IPS-18c (cell line): ENCODE measurements around the gene GPR55.

Experiments
- H3K4me3 ChIP-seq: 2 replicates; pipeline ENCODE4 v1.7.0; 2013; ENCODE audit warnings: low read depth, mild to moderate bottlenecking, low read length, moderate library complexity; ENCODE audit not compliant: insufficient read depth
- H3K9me3 ChIP-seq: one replicate; pipeline ENCODE4 v1.6.1; 2013; ENCODE audit warnings: mild to moderate bottlenecking, low read length, moderate library complexity; ENCODE audit not compliant: control insufficient read depth, insufficient read depth

Gene GPR55

GRCh38 chr2:230910546-230911177, 14.4 kb downstream of the GPR55 start:
- Histone ChIP-seq H3K4me3 (no peak overlapping the region), H3K9me3 (no peaks in the 10 kb centered on the region)

- Histone ChIP-seq H3K9me3 (no peaks in the 10 kb centered on the region), H3K4me3 (no peak overlapping the region)
These were observed 15.0 kb downstream of the GPR55 start for GRCh38 chr2:230909841-230910545.

GRCh38 chr2:230908595-230909191, 16.3 kb downstream of the GPR55 start:
- Histone ChIP-seq H3K9me3 (no peaks in the 10 kb centered on the region), H3K4me3 (no peak overlapping the region)

GRCh38 chr2:230908092-230908594, 16.9 kb downstream of the GPR55 start:
- Histone ChIP-seq H3K4me3 (no peak overlapping the region), H3K9me3 (no peaks in the 10 kb centered on the region)

- Histone ChIP-seq H3K4me3 (no peak overlapping the region), H3K9me3 (no peaks in the 10 kb centered on the region)
These were observed 17.5 kb downstream of the GPR55 start for GRCh38 chr2:230907361-230908091.

GRCh38 chr2:230906471-230907230, 18.4 kb downstream of the GPR55 start:
- Histone ChIP-seq H3K4me3 (no peak overlapping the region), H3K9me3 (no peaks in the 10 kb centered on the region)

- H3K9me3 ChIP-seq = no peaks in the 10 kb centered on the region
- H3K4me3 ChIP-seq = no peak overlapping the region
These were observed 19.3 kb downstream of the GPR55 start for GRCh38 chr2:230905448-230906421.

- H3K9me3 ChIP-seq = no peaks in the 10 kb centered on the region
- no peak overlapping the region for H3K4me3 ChIP-seq
These were observed 20.1 kb downstream of the GPR55 start for GRCh38 chr2:230904856-230905447.

GRCh38 chr2:230903231-230904150, 21.6 kb downstream of the GPR55 start:
- H3K9me3 ChIP-seq = no peaks in the 10 kb centered on the region
- no peak overlapping the region for H3K4me3 ChIP-seq

GRCh38 chr2:230902180-230902899, 22.7 kb downstream of the GPR55 start:
- H3K4me3 ChIP-seq = no peak overlapping the region
- H3K9me3 ChIP-seq = no peaks in the 10 kb centered on the region

GRCh38 chr2:230901006-230901405, 24.0 kb downstream of the GPR55 start:
- no peaks in the 10 kb centered on the region for H3K9me3 ChIP-seq
- no peak overlapping the region for H3K4me3 ChIP-seq

- no peak overlapping the region for H3K4me3 ChIP-seq
- no peaks in the 10 kb centered on the region for H3K9me3 ChIP-seq
These were observed 24.6 kb downstream of the GPR55 start for GRCh38 chr2:230900336-230900995.

GRCh38 chr2:230899786-230900185, 25.3 kb downstream of the GPR55 start:
- H3K9me3 ChIP-seq = no peaks in the 10 kb centered on the region
- H3K4me3 ChIP-seq = no peak overlapping the region

- Histone ChIP-seq H3K4me3 (no peak overlapping the region), H3K9me3 (no peaks in the 10 kb centered on the region)
These were observed 25.8 kb downstream of the GPR55 start for GRCh38 chr2:230899287-230899686.
